GM18507 (cell line): ENCODE results near the gene LIPN.
"Not testable (repeated sequence)": the region's sequence is repeated elsewhere in the genome, so short reads cannot be mapped to it uniquely, and the experiment has no call there.

Source experiments
- DNase-seq: peaks from one replicate; pipeline ENCODE4 v3.0.0; 2011; ENCODE audit warnings: low read depth; ENCODE audit not compliant: insufficient read length; ENCODE audit errors: extremely low spot score
- FAIRE-seq: peaks from 2 replicates; lab custom pipeline; 2011; peaks lifted over from hg19 to GRCh38; lab: Jason Lieb, UNC

LIPN gene

GRCh38 chr10:88759366-88760101 lies at the start of gene LIPN:
Gene LIPN (plus strand): TSS chr10:88760020. CDS start chr10:88761406, 1,386 bp downstream.
- peak; percentile 67 for FAIRE-seq
- DNase-seq, result no peak

- DNase-seq, result no peak
- FAIRE-seq, result no peak
These were observed 44.3 kb upstream of the LIPN start for GRCh38 chr10:88715517-88715916.

DNA sequence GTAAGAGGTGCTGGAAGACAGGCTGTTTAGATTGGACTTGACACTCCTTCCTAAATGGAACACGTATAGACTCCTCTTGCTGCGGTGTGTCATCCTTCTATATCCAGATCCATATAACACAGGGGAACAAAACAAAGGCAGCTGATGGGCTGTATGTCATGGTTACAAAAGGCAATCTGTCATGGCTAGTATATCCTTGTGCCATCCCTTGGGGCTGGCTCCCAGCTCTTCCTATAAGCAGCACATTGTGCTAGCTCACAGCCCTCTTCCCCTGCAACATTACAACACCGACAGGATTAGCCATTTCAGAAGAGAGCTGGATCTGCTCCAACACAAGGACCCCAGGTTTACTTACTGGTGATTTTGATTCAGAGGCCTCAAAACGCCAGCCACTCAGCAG lies 38.4 kb upstream of the LIPN start:
- FAIRE-seq, result no peak
- no peak for DNase-seq

- FAIRE-seq, result peak; percentile 73
- DNase-seq, result no peak
These were observed 34.0 kb upstream of the LIPN start for GRCh38 chr10:88725798-88726197.

DNA sequence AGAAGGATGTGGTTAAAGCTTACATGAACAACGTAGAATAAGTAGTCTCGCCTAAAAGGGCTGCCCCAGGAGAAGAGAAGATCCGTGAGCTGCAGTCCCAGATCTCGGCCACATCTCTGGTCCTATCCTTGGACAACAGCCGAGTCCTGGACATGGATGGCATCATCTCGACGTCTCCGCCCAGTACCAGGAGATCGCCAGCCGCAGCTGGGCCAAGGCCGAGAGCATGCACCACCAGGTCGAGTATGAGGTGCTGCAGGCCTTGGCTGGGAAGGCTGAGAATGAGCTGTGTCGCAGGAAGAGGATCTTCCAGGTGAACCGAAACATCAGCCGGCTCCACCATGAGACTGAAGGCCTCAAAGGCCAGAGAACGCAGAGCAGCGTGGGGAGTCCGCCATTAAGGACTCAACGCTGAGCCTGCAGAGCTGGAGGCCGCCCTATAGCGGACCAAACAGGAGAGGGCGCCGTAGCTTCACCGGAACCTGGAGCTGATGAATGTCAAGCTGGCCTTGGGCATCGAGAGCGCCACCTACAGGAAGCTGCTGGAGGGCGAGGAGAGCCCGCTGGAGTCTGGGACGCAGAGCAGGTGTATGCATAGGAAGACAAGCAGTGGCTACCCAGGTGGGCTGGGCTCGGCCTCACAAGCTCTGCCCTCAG lies 31.6 kb upstream of the LIPN start:
- DNase-seq (no peak), FAIRE-seq (no peak)

DNA sequence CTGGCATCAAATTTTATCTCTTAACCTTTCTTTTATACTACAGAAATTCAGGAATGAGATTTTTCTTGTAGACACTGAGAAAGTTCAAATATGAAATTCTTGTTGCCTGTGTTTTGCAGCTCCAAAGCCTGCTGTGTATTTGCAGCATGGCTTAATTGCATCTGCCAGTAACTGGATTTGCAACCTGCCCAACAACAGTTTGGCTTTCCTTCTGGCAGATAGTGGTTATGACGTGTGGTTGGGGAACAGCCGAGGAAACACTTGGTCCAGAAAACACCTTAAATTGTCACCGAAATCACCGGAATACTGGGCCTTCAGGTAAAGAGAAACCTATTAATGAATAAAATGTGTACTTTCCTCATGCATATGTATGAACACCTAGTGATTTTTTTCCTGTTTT lies 29.0 kb upstream of the LIPN start:
- no peak for DNase-seq
- no peak for FAIRE-seq

- no peak for FAIRE-seq
- DNase-seq, result no peak
These were observed 28.5 kb upstream of the LIPN start for GRCh38 chr10:88731296-88731695.

- peak; percentile 69 for FAIRE-seq
- no peak for DNase-seq
These were observed 26.6 kb upstream of the LIPN start for GRCh38 chr10:88733215-88733614.

DNA sequence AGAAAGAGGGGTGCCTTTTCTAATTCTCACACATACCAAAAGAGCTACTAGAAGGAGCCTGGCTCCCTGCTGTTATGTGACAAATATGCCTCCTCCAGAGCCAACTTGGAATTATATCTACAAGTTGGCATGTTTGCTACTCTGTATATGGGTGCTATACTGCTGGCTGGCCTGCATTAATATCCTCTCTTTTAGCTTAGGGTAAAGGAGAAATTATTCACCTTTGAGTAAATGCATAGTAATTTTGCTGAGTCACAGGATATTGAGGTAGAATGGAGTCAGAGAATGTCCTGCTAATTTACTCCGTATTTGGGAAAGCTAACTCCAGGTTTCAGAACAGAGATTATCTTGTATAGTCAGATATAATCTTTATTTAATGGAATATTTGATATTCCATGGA lies 24.2 kb upstream of the LIPN start:
- FAIRE-seq (no peak), DNase-seq (no peak)

- FAIRE-seq, DNase-seq: not testable (repeated sequence)
These were observed 17.9 kb upstream of the LIPN start for GRCh38 chr10:88741921-88742320.

GRCh38 chr10:88742448-88742847 lies 17.4 kb upstream of the LIPN start:
- FAIRE-seq, result no peak
- DNase-seq, result no peak

DNA sequence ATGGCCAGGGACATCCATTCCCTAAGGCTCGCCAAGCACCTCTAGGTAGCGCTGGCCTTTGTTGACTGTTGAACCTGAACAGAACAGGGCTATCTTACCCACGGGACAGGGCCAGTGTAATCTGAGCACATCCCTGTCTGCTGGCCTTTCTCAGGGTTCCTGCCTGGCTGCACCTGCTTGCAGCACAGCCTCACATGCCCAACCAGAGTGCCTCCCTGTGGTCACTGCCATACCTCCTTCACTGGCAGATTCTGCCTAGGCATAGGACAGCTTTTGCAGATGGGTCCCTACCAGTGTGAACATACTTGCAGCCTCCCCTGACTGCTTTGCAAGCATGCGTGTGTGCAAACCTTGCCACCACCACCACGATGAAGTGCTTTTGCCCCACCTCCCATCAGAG lies 15.8 kb upstream of the LIPN start:
- FAIRE-seq (no peak), DNase-seq (no peak)

- FAIRE-seq (no peak), DNase-seq (no peak)
These were observed 14.2 kb upstream of the LIPN start for GRCh38 chr10:88745633-88746032.

DNA sequence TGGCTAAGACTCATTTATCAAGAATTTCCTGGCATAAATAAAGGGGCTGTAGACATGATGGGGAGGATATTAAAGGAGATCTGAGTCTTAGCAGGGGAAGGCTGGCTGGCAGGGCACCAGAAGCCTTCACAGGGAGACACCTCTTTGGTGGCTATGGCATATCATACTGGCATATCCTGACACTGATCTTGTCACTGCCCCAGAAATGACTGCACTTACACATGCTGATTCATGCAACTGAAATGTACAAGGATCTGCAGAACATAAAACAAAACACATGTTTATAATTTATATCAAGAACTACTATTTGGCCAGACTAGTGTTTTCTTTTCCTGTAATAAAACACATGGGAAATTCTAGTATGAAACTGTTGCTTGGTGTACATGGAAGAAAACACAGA lies 5.5 kb upstream of the LIPN start:
- FAIRE-seq, result no peak
- no peak for DNase-seq

- FAIRE-seq, result peak; percentile 74
These were observed 4.1 kb upstream of the LIPN start for GRCh38 chr10:88755753-88756152.

GRCh38 chr10:88756660-88757059 lies 3.2 kb upstream of the LIPN start:
- FAIRE-seq (no peak), DNase-seq (no peak)

More at GRCh38 chr10:88755753-88756152, 4.1 kb upstream of the LIPN start:
- no peak for DNase-seq

DNA sequence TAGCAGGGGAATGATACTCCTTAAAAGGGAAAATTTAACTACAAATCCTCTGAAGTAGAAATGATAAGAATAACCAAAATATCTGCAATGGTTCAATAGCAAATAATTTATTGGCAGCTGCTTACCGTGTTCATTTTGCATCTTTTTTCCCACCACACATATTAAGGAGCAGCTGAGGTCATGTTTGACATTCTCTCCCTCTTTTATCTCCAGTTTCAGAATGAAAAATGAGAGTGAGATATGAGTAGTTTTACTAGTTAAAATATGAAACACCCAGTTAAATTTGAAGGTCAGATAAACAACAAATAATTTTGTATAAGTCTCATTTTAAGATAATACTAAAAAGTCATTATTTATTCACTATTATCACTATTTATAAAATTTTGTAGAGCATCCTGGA lies 3.1 kb downstream of the LIPN start:
- FAIRE-seq (no peak), DNase-seq (no peak)

DNA sequence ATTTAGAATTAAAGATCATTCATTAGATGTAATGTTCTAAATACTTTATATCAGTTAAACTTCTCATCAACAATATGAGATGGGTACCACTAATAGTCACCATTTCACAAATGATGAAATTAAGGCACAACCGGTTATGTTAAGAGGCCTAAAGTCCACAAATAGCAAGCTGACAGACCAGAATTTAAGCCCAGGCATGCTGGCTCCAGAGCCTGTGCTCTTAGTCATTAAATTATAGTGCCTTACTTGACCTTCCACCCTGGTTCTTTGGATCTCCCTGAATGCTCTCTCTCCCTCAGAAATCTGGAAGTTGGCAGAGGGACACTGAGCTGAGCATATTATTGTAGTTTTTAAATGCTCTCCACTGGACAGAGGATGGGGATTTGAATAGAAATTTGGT lies 3.6 kb downstream of the LIPN start:
- FAIRE-seq (no peak), DNase-seq (no peak)

- FAIRE-seq (peak; percentile 70), DNase-seq (no peak)
These were observed 4.3 kb downstream of the LIPN start for GRCh38 chr10:88764110-88764509.

DNA sequence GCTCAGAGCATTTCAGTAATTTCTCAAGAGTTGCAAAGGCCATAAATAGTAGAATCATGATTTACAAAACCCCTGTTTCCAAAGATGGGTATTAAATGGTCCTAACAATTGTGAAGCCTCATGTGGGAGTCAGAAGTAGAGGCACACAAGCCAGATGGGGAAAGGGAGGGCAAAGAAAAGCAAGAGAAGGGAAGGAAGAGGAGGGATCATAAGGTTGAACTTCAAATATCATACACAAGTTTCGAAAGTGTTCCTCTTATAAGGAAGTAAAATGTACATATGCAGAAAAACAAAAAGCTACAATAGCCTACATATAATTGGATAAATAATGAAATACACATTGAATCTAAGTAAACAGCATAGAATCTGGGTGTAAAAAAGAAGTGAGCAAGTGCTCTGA lies 6.0 kb downstream of the LIPN start:
- DNase-seq, result no peak
- no peak for FAIRE-seq

GRCh38 chr10:88769384-88769783 lies 9.6 kb downstream of the LIPN start:
- DNase-seq, result no peak
- no peak for FAIRE-seq
